IPS-NIHi7 (cell line): ENCODE data around the gene VEGFA.

Experiments used
- DNase-seq: peaks from one replicate; pipeline ENCODE4 v3.0.0; 2012; ENCODE audit warnings: mixed read lengths; ENCODE audit errors: extremely low spot score

Gene VEGFA

DNA sequence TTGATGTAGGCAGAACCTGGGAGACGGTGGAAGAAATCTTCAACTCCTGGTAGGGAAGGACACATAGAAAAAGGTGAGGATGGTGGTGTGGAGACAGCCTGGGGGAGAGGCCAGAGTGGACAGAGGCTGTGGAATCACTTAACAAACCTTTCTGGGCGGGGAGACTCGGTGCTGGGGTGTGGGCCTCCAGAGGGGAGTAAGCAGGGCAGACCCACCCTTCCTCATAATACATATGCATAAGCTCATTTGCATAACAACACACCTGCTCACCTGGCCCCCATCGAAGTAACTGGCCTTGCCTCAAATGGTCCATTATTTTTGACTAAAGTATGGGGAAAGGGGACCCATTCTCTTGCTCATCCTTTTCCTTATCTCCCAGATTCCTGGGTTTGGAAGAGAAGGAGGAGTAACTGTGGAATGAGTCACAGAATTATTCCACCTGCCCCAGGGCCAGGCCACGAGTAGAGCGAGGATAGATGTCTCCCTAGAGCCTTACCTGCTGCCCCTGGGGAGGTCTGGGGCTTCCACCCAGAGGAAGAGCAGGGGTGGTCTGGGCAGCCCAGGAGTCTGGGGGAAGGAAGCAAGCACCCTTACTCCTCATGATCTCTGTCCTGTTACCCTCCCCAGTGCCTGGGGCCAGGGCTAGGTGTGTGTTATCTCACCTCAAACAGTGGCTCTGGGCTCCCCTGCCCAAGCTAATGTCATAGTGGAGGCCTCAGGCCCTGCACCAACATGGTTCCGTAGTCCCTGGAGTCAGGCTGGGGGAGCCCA lies 10.7 kb upstream of the VEGFA start:
- no peak for DNase-seq

DNA sequence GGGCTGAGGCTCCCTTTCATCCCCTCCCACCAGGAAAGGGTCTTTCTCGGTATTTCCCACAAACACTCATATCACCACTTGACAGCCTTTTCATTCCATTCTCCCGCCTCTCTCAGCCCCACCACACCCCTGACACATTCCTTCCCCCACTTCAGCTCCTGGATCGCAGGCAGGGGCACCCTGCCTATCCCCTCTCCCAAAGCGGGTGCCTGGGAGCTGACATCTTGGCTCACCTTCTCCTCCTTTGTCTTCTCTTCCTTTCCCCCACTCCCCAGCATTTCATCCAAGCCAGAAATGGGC lies 10.2 kb upstream of the VEGFA start:
- no peak for DNase-seq

DNA sequence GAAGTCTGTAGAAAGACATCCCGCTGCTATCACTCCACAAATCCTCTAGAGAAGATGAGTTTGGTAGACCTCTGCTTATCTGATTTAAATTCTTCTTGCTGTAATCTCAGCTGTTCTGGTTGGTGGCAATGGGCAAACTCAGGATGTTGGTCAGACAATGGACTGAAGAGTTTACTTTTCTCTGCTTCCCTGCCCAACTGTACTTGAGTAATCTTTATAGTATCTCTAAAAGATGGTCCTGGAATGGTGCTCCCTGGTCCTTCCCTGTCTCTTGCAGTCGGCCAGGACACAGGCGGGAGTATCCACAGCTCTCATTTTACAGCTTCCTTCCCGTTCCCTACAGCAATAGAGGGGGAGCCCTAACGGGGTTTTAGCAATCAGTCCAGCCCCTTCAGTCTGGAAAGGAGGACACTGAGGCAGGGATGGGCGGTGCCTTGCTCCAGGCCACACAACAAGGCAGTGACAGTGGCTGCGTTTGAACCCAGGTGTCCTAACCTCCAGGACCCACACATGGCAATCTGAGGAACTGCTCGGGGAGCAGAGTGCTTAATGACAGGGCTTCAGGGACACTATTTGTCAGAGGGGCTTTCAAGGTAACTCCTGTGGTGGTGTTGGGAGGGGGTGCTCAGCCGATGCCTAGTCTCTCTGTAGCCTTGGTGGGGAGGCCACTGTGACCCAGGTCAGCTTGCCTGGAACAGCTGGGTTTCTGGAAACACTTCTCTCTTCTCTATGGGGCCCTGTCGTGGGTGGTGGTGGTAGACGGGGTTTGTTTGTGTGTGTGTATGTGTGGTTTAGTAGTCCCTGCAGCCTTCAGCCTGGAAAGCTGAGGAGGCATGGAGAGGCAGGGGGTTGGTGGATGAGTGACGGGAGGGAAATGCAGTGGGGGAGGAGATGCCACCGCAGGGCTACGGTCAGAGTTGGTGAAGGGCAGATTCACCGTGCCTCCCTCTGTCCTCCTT lies 9.5 kb upstream of the VEGFA start:
- no peak for DNase-seq

DNA sequence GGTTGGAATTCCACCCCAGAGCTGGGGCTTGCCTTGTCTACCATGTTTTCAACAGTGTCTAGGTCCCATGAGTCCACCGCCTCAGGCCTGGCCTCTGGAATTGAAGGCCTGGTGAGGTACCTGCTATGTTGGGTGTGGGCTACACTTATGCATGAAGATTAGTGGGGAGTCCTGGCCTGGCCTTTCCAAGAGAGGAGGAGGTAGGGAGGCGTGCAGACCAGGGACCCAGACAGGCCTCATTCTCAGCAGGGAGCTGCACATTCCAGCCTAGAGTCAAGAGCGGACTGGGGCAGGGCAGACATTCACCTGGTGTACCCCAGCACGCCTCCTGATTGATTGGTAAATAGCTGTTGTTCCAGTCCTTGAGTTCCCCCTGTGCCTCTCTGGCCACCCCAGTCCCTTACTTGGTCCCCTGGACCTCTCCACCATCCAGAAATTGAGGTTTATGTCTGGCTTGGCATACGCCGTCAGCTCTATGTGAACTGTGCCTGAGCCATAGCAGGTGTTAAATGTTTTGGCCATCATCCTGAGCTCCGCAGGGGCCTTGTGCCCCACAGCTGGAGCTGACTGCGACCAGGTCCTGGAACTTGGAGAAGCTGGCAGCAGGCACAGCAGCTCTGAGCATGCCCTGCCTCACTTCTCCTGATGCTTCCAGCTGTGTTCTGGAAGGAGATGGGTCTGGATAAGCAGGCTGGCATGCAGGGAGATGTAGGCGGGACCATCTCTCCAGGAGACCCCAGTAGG lies 8.2 kb upstream of the VEGFA start:
- no peak for DNase-seq

DNA sequence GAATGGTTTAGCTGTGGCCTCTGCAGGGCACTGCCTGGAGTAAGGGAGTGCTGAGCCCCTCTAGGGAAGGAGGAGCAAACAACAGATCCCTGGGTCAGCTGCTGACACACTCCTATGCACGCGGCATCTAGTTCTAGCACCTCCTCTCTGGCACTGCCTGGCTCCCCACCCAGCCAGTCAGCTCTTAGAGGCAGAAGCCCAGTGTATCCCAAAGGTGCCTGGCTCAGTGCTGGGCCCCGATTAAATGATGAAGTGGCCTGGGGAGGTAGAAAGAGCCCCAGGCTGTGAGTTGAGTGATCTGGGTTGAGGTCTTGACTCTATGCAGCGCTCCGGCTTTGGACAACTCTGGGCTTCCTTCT lies 7.6 kb upstream of the VEGFA start:
- DNase-seq: no peak

DNA sequence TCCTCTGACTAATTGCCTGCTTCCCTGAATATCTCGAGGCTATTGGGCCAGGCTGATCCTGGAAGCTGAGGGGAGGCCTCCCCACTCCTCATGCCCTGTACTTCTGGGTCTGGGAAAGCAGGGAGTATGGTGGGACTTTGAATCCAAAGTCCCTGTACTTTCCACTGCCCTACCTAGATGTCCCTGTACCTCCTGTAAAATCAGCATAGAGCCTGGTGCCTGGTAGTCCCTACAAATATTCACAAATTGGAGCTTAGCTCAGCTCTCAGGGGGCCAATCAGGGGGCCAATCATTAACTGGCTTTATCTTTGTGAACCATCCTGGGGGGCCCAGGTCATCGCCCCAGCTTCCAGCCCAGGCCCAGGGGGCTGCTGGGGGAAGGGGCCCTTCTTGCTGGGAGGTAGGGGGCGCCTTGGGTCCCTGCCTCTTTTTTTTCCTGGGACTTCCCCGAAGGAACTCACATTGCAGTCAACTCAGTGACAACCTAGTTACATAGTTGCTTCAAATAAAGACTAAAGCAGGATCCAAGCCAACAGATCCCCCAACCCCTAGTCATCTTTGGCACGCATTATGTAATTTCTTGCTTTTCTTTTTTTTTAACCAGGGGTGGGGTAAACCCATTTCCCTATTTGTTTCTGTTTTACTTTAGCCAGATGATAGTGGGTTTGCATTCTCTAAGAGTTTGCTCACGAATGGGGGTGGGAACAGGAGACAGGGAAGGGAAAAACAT lies 6.9 kb upstream of the VEGFA start:
- DNase-seq: no peak

DNA sequence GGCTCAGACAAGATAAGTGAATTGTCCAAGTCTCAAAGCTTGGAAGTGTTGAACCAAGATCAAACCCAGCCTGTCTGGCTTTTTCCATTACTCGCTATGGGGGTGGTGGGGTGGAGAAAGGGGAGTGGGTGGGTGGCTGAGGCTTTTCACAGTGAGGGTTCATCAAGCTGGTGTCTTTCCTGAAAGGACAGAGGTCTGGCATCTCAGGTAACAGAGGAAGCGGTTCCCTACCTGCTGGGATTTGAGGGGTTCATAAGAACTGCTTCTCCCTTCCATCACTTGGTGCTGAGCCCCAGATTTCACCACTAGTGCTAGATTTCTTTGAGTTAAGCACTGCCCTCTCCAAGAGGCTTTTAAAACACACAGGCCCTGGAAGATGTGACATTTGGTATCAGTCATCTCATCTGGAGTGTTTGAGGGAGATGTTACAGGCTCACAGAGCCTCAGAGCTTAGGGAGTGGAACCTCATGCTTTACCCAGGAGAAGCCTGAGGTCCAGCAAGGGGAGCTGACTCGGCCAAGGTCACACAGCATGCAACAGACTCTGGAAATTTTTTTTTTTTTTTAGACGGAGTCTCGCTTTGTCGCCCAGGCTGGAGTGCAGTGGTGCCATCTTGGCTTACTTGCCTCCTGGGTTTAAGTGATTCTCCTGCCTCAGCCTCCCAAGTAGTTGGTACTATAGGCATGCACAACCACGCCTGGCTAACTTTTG lies 6.0 kb upstream of the VEGFA start:
- DNase-seq: no peak

DNA sequence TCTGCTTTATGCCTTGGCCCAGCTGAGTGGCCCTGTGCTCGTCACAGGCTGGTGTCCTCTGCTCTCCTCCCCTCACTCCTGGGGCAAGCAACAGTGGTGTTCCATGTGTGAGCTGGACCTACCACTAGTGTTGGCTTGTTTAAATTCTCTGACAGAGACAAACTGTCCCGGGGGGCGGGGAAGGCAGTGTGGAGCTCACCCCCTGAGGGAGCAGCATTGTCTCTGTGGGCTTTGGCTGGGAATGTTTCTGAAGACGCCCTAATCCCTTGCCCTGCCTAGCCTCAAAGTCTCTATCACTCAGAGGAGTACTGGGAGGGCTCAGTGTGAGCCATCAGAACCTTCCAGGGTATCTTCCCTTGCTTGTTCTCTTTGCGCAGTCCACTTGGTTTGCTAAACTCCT lies 5.2 kb upstream of the VEGFA start:
- DNase-seq: no peak

DNA sequence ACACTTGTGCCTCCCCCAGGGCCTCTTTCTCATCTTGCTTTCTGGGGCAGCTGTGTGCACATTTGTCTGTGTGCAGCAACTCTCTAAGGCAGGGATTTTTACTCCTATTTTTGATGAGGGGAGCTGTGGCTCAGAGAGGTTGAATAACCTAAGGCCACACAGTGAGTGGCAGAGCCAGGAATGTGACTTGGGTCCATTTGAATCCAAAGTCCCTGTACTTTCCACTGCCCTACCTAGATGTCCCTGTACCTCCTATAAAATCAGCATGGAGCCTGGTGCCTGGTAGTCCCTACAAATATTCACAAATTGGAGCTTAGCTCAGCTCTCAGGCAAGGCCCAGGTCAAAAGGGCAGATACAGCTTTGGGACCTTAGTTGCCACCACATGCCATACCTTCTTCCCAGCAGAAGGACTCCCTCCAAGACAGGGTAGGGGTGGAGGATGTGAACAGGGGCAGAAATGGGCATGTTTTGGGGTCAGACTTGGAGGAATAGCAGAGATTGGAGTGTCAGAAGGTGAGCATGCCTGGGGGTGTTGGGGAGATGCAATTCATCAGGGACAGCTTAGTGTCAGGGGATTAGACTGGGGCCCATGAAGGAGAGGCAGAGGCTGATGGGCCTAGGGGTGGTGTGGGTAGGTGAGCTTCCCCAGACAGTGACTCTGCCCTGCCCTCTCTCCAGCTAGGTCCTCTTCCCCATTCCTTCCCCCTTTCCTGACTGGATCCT lies 4.1 kb upstream of the VEGFA start:
- DNase-seq: no peak

DNA sequence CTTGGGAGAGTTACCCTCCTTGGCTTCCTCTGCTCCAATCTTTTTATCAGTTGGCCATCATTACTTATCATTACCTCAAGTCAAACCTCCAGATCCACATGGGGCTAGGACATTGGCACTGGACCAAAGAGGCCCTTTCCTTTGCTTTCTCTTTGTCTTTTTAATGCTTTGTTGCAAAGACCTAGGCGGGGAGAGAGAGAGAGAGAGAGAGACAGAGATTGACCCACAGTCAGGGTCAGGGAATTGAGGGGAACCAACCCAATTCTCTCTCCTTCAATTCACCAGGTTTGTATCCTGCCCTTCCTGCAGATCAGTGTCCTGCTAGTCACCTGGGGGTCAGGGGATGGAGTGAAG lies 3.5 kb upstream of the VEGFA start:
- DNase-seq: no peak

DNA sequence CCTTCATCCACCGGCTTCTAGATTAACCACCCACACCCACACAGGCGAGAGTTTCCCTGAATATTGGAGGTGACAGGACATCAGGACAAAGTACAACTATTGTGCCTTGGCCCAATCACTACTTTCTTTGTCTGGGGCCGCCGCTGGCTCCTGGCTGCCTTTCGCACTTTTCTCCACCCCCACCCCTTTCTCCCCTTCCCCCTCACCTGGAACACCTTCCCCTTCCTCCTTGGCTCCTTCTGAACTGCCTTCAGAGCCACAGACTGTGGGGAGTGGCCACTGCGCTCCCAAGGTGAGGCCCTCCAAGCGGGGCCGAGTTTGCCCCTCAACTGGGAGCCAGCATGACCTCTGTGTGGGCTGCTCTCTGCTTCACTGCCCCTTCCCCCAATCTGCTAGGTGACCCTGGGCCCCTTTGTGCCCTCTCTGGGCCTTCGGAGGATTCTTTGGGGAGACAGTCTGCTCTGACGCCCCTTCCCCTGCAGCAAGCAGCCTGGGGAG lies 3.0 kb upstream of the VEGFA start:
- no peak for DNase-seq

DNA sequence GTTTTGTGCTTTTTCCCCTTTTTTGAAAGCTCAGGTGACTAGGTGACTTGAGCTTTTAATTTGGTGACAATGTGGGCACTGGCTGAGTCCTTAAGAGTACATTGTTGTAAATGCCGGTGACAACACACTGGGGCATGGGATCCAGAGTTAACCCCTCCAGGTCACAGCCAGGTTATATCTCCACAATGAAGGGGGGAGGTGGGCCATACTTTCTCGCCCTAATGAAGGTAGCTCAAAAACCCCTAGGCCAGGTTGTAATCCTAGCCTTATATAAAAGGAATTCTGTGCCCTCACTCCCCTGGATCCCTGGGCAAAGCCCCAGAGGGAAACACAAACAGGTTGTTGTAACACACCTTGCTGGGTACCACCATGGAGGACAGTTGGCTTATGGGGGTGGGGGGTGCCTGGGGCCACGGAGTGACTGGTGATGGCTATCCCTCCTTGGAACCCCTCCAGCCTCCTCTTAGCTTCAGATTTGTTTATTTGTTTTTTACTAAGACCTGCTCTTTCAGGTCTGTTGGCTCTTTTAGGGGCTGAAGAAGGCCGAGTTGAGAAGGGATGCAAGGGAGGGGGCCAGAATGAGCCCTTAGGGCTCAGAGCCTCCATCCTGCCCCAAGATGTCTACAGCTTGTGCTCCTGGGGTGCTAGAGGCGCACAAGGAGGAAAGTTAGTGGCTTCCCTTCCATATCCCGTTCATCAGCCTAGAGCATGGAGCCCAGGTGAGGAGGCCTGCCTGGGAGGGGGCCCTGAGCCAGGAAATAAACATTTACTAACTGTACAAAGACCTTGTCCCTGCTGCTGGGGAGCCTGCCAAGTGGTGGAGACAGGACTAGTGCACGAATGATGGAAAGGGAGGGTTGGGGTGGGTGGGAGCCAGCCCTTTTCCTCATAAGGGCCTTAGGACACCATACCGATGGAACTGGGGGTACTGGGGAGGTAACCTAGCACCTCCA lies 2.2 kb upstream of the VEGFA start:
- no peak for DNase-seq

DNA sequence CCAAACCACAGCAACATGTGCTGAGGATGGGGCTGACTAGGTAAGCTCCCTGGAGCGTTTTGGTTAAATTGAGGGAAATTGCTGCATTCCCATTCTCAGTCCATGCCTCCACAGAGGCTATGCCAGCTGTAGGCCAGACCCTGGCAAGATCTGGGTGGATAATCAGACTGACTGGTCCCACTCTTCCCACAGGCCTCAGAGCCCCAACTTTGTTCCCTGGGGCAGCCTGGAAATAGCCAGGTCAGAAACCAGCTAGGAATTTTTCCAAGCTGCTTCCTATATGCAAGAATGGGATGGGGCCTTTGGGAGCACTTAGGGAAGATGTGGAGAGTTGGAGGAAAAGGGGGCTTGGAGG lies 1.5 kb upstream of the VEGFA start:
- no peak for DNase-seq

DNA sequence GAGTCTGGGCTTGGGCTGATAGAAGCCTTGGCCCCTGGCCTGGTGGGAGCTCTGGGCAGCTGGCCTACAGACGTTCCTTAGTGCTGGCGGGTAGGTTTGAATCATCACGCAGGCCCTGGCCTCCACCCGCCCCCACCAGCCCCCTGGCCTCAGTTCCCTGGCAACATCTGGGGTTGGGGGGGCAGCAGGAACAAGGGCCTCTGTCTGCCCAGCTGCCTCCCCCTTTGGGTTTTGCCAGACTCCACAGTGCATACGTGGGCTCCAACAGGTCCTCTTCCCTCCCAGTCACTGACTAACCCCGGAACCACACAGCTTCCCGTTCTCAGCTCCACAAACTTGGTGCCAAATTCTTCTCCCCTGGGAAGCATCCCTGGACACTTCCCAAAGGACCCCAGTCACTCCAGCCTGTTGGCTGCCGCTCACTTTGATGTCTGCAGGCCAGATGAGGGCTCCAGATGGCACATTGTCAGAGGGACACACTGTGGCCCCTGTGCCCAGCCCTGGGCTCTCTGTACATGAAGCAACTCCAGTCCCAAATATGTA lies 957 bp upstream of the VEGFA start:
- DNase-seq: no peak

DNA sequence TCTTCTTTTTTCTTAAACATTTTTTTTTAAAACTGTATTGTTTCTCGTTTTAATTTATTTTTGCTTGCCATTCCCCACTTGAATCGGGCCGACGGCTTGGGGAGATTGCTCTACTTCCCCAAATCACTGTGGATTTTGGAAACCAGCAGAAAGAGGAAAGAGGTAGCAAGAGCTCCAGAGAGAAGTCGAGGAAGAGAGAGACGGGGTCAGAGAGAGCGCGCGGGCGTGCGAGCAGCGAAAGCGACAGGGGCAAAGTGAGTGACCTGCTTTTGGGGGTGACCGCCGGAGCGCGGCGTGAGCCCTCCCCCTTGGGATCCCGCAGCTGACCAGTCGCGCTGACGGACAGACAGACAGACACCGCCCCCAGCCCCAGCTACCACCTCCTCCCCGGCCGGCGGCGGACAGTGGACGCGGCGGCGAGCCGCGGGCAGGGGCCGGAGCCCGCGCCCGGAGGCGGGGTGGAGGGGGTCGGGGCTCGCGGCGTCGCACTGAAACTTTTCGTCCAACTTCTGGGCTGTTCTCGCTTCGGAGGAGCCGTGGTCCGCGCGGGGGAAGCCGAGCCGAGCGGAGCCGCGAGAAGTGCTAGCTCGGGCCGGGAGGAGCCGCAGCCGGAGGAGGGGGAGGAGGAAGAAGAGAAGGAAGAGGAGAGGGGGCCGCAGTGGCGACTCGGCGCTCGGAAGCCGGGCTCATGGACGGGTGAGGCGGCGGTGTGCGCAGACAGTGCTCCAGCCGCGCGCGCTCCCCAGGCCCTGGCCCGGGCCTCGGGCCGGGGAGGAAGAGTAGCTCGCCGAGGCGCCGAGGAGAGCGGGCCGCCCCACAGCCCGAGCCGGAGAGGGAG lies 580 bp downstream of the VEGFA start:
- DNase-seq: peak; percentile 62

DNA sequence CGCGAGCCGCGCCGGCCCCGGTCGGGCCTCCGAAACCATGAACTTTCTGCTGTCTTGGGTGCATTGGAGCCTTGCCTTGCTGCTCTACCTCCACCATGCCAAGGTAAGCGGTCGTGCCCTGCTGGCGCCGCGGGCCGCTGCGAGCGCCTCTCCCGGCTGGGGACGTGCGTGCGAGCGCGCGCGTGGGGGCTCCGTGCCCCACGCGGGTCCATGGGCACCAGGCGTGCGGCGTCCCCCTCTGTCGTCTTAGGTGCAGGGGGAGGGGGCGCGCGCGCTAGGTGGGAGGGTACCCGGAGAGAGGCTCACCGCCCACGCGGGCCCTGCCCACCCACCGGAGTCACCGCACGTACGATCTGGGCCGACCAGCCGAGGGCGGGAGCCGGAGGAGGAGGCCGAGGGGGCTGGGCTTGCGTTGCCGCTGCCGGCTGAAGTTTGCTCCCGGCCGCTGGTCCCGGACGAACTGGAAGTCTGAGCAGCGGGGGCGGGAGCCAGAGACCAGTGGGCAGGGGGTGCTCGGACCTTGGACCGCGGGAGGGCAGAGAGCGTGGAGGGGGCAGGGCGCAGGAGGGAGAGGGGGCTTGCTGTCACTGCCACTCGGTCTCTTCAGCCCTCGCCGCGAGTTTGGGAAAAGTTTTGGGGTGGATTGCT lies 1.3 kb downstream of the VEGFA start:
- peak; percentile 43 for DNase-seq

DNA sequence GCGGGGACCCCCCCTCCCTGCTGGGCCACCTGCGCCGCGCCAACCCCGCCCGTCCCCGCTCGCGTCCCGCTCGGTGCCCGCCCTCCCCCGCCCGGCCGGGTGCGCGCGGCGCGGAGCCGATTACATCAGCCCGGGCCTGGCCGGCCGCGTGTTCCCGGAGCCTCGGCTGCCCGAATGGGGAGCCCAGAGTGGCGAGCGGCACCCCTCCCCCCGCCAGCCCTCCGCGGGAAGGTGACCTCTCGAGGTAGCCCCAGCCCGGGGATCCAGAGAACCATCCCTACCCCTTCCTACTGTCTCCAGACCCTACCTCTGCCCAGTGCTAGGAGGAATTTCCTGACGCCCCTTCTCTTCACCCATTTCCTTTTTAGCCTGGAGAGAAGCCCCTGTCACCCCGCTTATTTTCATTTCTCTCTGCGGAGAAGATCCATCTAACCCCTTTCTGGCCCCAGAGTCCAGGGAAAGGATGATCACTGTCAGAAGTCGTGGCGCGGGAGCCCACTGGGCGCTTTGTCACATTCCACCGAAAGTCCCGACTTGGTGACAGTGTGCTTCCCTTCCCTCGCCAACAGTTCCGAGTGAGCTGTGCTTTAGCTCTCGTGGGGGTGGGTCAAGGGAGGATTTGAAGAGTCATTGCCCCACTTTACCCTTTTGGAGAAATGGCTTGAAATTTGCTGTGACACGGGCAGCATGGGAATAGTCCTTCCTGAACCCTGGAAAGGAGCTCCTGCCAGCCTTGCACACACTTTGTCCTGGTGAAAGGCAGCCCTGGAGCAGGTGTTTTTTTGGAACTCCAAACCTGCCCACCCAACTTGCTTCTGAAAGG lies 2.1 kb downstream of the VEGFA start:
- peak; percentile 66 for DNase-seq
